ENCODE measurements around the gene MPC1L. TPM values are rescaled to one million over a fixed set of nuclear protein-coding genes. Genes with fewer than 3 reads are reported as not detected.

Gene MPC1L
- total and polyA plus RNA-seq, 8 donors: not detected

- peaks cover 0 to 8% (median 2%) of the 10 kb centered on the region in 4 donors for H3K27me3 ChIP-seq
- H3K4me3 ChIP-seq: no peak overlapping the region
- no peak for DNase-seq
- peaks cover 0 to 12% (median 7%) of the 10 kb centered on the region in 3 donors for H3K36me3 ChIP-seq
- ATAC-seq: no peak
- H3K4me1 ChIP-seq: no peaks in the 10 kb centered on the region
- 89 to 93% methylated on average over 5 of the region's 5 CpGs for WGBS, 2 donors
- intact Hi-C loops (cut with DNase I): no loop called here
- H3K27ac ChIP-seq: no peak overlapping the region
- no peak for FAIRE-seq
- no peak for TF ChIP-seq CTCF (IDR thresholded peaks at IDR 0.05)
- no peaks in the 10 kb centered on the region for H3K9me3 ChIP-seq
Measured at GRCh38 chrX:40628506-40628905, 5.3 kb downstream of the MPC1L start.

- H3K36me3 ChIP-seq: peaks cover 0 to 25% (median 12%) of the 10 kb centered on the region in 3 donors
- DNase-seq: no peak
- peaks cover 0 to 16% (median 0%) of the 10 kb centered on the region in 4 donors for H3K27me3 ChIP-seq
- intact Hi-C loops (cut with DNase I): no loop called here
- FAIRE-seq: no peak
- no peak overlapping the region for H3K27ac ChIP-seq
- no peaks in the 10 kb centered on the region for H3K9me3 ChIP-seq
- TF ChIP-seq CTCF (IDR thresholded peaks at IDR 0.05): no peak
- H3K4me1 ChIP-seq: no peaks in the 10 kb centered on the region
- H3K4me3 ChIP-seq: no peak overlapping the region
- WGBS, 2 donors: 87 to 93% methylated on average over 4 of the region's 4 CpGs
- no peak for ATAC-seq
Measured at GRCh38 chrX:40632199-40632598, 9.0 kb downstream of the MPC1L start.

GRCh38 chrX:40637687-40638086 is 14.5 kb downstream of the MPC1L start:
- H3K27ac ChIP-seq: no peak overlapping the region
- DNase-seq: no peak
- H3K36me3 ChIP-seq: peaks cover 0 to 15% (median 5%) of the 10 kb centered on the region in 3 donors
- no peaks in the 10 kb centered on the region for H3K9me3 ChIP-seq
- no peak for ATAC-seq
- WGBS, 2 donors: 88 to 98% methylated on average over 3 of the region's 3 CpGs
- peaks cover 0 to 20% (median 0%) of the 10 kb centered on the region in 4 donors for H3K27me3 ChIP-seq
- intact Hi-C loops (cut with DNase I): no loop called here
- no peak for FAIRE-seq
- no peak overlapping the region for H3K4me3 ChIP-seq
- H3K4me1 ChIP-seq: no peaks in the 10 kb centered on the region
- no peak for TF ChIP-seq CTCF (IDR thresholded peaks at IDR 0.05)

GRCh38 chrX:40644176-40644575 is 20.9 kb downstream of the MPC1L start:
- Histone ChIP-seq H3K27ac (peak overlapping the region in 2 of 4 donors; percentile 61 to 64), H3K4me1 (peaks cover 0 to 11% (median 4%) of the 10 kb centered on the region in 3 donors), H3K27me3 (peaks cover 0 to 4% (median 0%) of the 10 kb centered on the region in 4 donors), H3K9me3 (no peaks in the 10 kb centered on the region), H3K36me3 (no peaks in the 10 kb centered on the region), H3K4me3 (no peak overlapping the region)
- TF ChIP-seq CTCF (IDR thresholded peaks at IDR 0.05): no peak
- DNase-seq (no peak), ATAC-seq (peak in 2 of 4 donors; percentile 8 to 36), FAIRE-seq (peak; percentile 80)
- WGBS, 2 donors: 54 to 70% methylated on average over 5 of the region's 5 CpGs
- intact Hi-C loops (cut with DNase I): no loop called here

- TF ChIP-seq CTCF (IDR thresholded peaks at IDR 0.05): no peak
- FAIRE-seq (no peak), DNase-seq (peak in 4 of 6 donors; percentile 28 to 48 (median 38)), ATAC-seq (peak in 3 of 4 donors; percentile 21 to 56 (median 54))
- Histone ChIP-seq H3K4me1 (peaks cover 0 to 11% (median 4%) of the 10 kb centered on the region in 3 donors), H3K36me3 (no peaks in the 10 kb centered on the region), H3K4me3 (peak overlapping the region in 1 of 4 donors; percentile 22), H3K27ac (peak overlapping the region in 2 of 4 donors; percentile 61 to 64), H3K27me3 (no peaks in the 10 kb centered on the region), H3K9me3 (no peaks in the 10 kb centered on the region)
- intact Hi-C loops (cut with DNase I): no loop called here
- 10 to 46% methylated on average over 4 of the region's 4 CpGs for WGBS, 2 donors
Measured at GRCh38 chrX:40644821-40645358, 21.7 kb downstream of the MPC1L start.
